ENCODE results near the gene GAMT.

GRCh38 chr19:1357531-1358109, 43.7 kb downstream of the GAMT start:
- no peak for TF ChIP-seq ZNF317 (CRISPR knock-in tag; IDR thresholded peaks at IDR 0.05; ENCODE audit: borderline replicate concordance, low read depth)
- no peak for TF ChIP-seq ZNF425 (CRISPR knock-in tag; conservative IDR thresholded peaks at IDR 0.05)
- TF ChIP-seq ZBTB43 (CRISPR knock-in tag; IDR thresholded peaks at IDR 0.05) = no peak
- no peak for TF ChIP-seq ATF3 (CRISPR knock-in tag; conservative IDR thresholded peaks at IDR 0.05)
- TF ChIP-seq CTCF (IDR thresholded peaks at IDR 0.05) = no peak
- no peak for TF ChIP-seq CBFB (CRISPR knock-in tag; IDR thresholded peaks at IDR 0.05; ENCODE audit: low read depth)
- TF ChIP-seq CREB1 (CRISPR knock-in tag; IDR thresholded peaks at IDR 0.05) = no peak
- no peak for TF ChIP-seq ZNF416 (CRISPR knock-in tag; IDR thresholded peaks at IDR 0.05)
- no peak for TF ChIP-seq GABPB1 (CRISPR knock-in tag; IDR thresholded peaks at IDR 0.05)
- no peak for TF ChIP-seq ZNF532 (CRISPR knock-in tag; IDR thresholded peaks at IDR 0.05; ENCODE audit: borderline replicate concordance)
- no peak for TF ChIP-seq NR2C2 (CRISPR knock-in tag; IDR thresholded peaks at IDR 0.05)
- TF ChIP-seq USF2 (CRISPR knock-in tag; IDR thresholded peaks at IDR 0.05) = no peak
